Measurements from ENCODE around the gene CXCL3. TPM values are rescaled to one million over a fixed set of nuclear protein-coding genes. Genes with fewer than 3 reads are reported as not detected.

The CXCL3 gene
- total RNA-seq, 2 experiments from 2014 or later: not detected

DNA sequence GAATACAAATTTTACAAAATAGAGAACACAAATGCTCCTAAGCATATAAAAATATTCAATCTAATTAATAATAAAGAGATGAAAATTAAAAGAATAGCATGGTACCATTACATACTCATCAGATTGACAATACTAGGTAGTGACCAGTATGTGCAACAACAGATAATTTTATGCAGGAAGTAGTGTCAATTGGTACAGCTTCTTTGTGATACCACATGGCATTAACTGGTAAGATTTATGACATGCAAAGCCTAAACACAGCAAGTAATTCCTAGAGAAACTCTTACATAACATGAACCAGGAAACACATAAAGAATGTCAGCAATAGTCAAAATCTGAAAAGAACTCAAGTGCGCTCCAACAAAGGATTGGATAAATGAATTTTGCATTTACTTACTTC lies 34.2 kb upstream of the CXCL3 start:
- H4K20me1 ChIP-seq (ENCODE audit: insufficient read depth, low read length): no peaks in the 10 kb centered on the region
- H3K36me3 ChIP-seq (ENCODE audit: insufficient read depth, low read length): no peaks in the 10 kb centered on the region
- intact Hi-C loops (cut with micrococcal nuclease; ENCODE audit: unreplicated experiment): no loop called here
- TF ChIP-seq, protein P1, sequence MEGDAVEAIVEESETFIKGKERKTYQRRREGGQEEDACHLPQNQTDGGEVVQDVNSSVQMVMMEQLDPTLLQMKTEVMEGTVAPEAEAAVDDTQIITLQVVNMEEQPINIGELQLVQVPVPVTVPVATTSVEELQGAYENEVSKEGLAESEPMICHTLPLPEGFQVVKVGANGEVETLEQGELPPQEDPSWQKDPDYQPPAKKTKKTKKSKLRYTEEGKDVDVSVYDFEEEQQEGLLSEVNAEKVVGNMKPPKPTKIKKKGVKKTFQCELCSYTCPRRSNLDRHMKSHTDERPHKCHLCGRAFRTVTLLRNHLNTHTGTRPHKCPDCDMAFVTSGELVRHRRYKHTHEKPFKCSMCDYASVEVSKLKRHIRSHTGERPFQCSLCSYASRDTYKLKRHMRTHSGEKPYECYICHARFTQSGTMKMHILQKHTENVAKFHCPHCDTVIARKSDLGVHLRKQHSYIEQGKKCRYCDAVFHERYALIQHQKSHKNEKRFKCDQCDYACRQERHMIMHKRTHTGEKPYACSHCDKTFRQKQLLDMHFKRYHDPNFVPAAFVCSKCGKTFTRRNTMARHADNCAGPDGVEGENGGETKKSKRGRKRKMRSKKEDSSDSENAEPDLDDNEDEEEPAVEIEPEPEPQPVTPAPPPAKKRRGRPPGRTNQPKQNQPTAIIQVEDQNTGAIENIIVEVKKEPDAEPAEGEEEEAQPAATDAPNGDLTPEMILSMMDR (conservative IDR thresholded peaks at IDR 0.05; ENCODE audit: low read length): no peak
- TF ChIP-seq EZH2phosphoT487 (IDR thresholded peaks at IDR 0.05; ENCODE audit: borderline replicate concordance, low read depth, low read length): no peak
- POLR2A ChIA-PET: no interaction called here
- no peaks in the 10 kb centered on the region for H3K9me2 ChIP-seq (ENCODE audit: insufficient read depth, low read length)
- no peak overlapping the region for H2AFZ ChIP-seq (ENCODE audit: low read length)
- no peaks in the 10 kb centered on the region for H3K4me1 ChIP-seq (ENCODE audit: insufficient read depth, low read length, poor library complexity, severe bottlenecking)
- H3K9me3 ChIP-seq (ENCODE audit: low read length): no peaks in the 10 kb centered on the region
- no TSS peak for BruUV-seq (replicated peaks)
- CTCF ChIA-PET (ENCODE audit: unreplicated experiment): no interaction called here
- no peak overlapping the region for H3K4me2 ChIP-seq (ENCODE audit: low read length)
- no peak overlapping the region for H3K27ac ChIP-seq (ENCODE audit: low read depth, low read length, poor library complexity, severe bottlenecking)
- no peak overlapping the region for H3K4me3 ChIP-seq (ENCODE audit: low read depth, low read length, poor library complexity, severe bottlenecking)
- no peaks in the 10 kb centered on the region for H3K79me2 ChIP-seq (ENCODE audit: insufficient read depth, low read depth, low read length)
- no peak for DNase-seq (ENCODE audit: low spot score)

DNA sequence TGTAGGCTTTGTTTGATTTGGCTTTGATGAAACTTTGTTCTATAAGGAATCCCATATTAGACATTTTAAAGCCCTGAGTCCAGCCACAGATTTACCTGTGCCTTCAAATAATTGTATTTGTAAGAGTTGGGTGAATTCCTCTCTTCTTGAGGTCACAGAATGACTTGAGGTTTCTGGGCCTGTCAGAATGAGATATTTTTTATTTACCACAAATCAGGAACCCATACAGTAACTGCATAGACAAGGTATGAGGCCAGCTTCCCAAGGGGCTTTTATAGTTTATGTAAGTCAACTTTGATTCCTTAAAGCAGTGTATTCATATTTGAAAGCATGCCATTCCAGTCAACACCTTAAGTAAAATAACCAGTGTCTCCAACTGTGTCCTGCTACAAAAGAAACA lies 29.1 kb upstream of the CXCL3 start:
- no peaks in the 10 kb centered on the region for H3K9me2 ChIP-seq (ENCODE audit: insufficient read depth, low read length)
- H4K20me1 ChIP-seq (ENCODE audit: insufficient read depth, low read length): no peaks in the 10 kb centered on the region
- CTCF ChIA-PET (ENCODE audit: unreplicated experiment): no interaction called here
- H3K27ac ChIP-seq (ENCODE audit: low read depth, low read length, poor library complexity, severe bottlenecking): no peak overlapping the region
- no TSS peak for BruUV-seq (replicated peaks)
- no peaks in the 10 kb centered on the region for H3K9me3 ChIP-seq (ENCODE audit: low read length)
- intact Hi-C loops (cut with micrococcal nuclease; ENCODE audit: unreplicated experiment): no loop called here
- H3K4me3 ChIP-seq (ENCODE audit: low read depth, low read length, poor library complexity, severe bottlenecking): no peak overlapping the region
- TF ChIP-seq EZH2phosphoT487 (IDR thresholded peaks at IDR 0.05; ENCODE audit: borderline replicate concordance, low read depth, low read length): no peak
- TF ChIP-seq, protein P1 (conservative IDR thresholded peaks at IDR 0.05; ENCODE audit: low read length): no peak
- no peak overlapping the region for H3K4me2 ChIP-seq (ENCODE audit: low read length)
- DNase-seq (ENCODE audit: low spot score): no peak
- POLR2A ChIA-PET: no interaction called here
- H3K36me3 ChIP-seq (ENCODE audit: insufficient read depth, low read length): no peaks in the 10 kb centered on the region
- no peaks in the 10 kb centered on the region for H3K4me1 ChIP-seq (ENCODE audit: insufficient read depth, low read length, poor library complexity, severe bottlenecking)
- no peaks in the 10 kb centered on the region for H3K79me2 ChIP-seq (ENCODE audit: insufficient read depth, low read depth, low read length)
- H2AFZ ChIP-seq (ENCODE audit: low read length): no peak overlapping the region

DNA sequence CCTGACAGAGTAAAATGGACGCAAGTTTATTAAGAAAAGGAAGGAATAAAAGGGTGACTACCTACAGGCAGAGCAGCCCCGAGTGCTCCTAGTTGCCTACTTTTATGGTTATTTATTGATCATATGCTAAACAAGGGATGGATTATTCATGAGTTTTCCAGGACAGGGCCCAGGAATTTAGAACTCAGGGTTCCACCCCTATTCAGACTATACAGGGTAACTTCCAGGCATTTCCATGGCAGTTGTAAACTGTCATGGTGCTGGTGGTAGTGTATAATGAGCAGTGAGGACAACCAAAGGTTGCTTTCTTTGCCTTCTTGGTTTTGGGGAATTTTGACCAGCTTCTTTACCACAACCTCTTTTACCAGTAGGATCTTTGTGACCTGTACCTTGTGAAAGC lies 27.7 kb upstream of the CXCL3 start:
- no peak for TF ChIP-seq EZH2phosphoT487 (IDR thresholded peaks at IDR 0.05; ENCODE audit: borderline replicate concordance, low read depth, low read length)
- TF ChIP-seq, protein P1 (conservative IDR thresholded peaks at IDR 0.05; ENCODE audit: low read length): no peak
- H3K4me1 ChIP-seq (ENCODE audit: insufficient read depth, low read length, poor library complexity, severe bottlenecking): no peaks in the 10 kb centered on the region
- H3K27ac ChIP-seq (ENCODE audit: low read depth, low read length, poor library complexity, severe bottlenecking): no peak overlapping the region
- intact Hi-C loops (cut with micrococcal nuclease; ENCODE audit: unreplicated experiment): no loop called here
- POLR2A ChIA-PET: no interaction called here
- CTCF ChIA-PET (ENCODE audit: unreplicated experiment): no interaction called here
- no peaks in the 10 kb centered on the region for H3K9me3 ChIP-seq (ENCODE audit: low read length)
- H3K79me2 ChIP-seq (ENCODE audit: insufficient read depth, low read depth, low read length): no peaks in the 10 kb centered on the region
- no TSS peak for BruUV-seq (replicated peaks)
- no peak overlapping the region for H3K4me2 ChIP-seq (ENCODE audit: low read length)
- H3K9me2 ChIP-seq (ENCODE audit: insufficient read depth, low read length): no peaks in the 10 kb centered on the region
- no peak overlapping the region for H2AFZ ChIP-seq (ENCODE audit: low read length)
- no peaks in the 10 kb centered on the region for H3K36me3 ChIP-seq (ENCODE audit: insufficient read depth, low read length)
- no peak overlapping the region for H3K4me3 ChIP-seq (ENCODE audit: low read depth, low read length, poor library complexity, severe bottlenecking)
- H4K20me1 ChIP-seq (ENCODE audit: insufficient read depth, low read length): no peaks in the 10 kb centered on the region
- DNase-seq (ENCODE audit: low spot score): no peak
